Measurements from ENCODE around the gene TSC1. TPM values are rescaled to one million over a fixed set of nuclear protein-coding genes. Genes with fewer than 3 reads are reported as not detected.
A peak's percentile ranks its signal among the peaks of the same experiment; 100 is the strongest.

TSC1 gene
- total RNA-seq, 1 donor from 2014 or later = 50.9 TPM

GRCh38 chr9:132894862-132895835, 49.3 kb downstream of the TSC1 start:
- DNase-seq = no peak
- peaks cover 63% of the 10 kb centered on the region for H3K36me3 ChIP-seq
- no peak for TF ChIP-seq CTCF (IDR thresholded peaks at IDR 0.05)
- intact Hi-C loops (cut with DNase I) = no loop called here
- no peaks in the 10 kb centered on the region for H3K27me3 ChIP-seq (ENCODE audit: low read depth)
- peaks cover 24% of the 10 kb centered on the region for H3K4me1 ChIP-seq
- H3K4me3 ChIP-seq = no peak overlapping the region
- no peaks in the 10 kb centered on the region for H3K9me3 ChIP-seq
- no peak overlapping the region for H3K27ac ChIP-seq
- peak; percentile 69 to 80 for ATAC-seq

- ATAC-seq = peak; percentile 44 to 66
- DNase-seq = no peak
- no peak overlapping the region for H3K4me3 ChIP-seq
- intact Hi-C loops (cut with DNase I) = no loop called here
- H3K27ac ChIP-seq = no peak overlapping the region
- peaks cover 24% of the 10 kb centered on the region for H3K4me1 ChIP-seq
- no peak for TF ChIP-seq CTCF (IDR thresholded peaks at IDR 0.05)
- no peaks in the 10 kb centered on the region for H3K9me3 ChIP-seq
- H3K36me3 ChIP-seq = peaks cover 55% of the 10 kb centered on the region
- H3K27me3 ChIP-seq (ENCODE audit: low read depth) = no peaks in the 10 kb centered on the region
Measured at GRCh38 chr9:132894346-132894745, 50.1 kb downstream of the TSC1 start.

- Histone ChIP-seq H3K27me3 (ENCODE audit: low read depth) (no peaks in the 10 kb centered on the region), H3K27ac (no peak overlapping the region), H3K4me1 (peaks cover 24% of the 10 kb centered on the region), H3K4me3 (no peak overlapping the region), H3K9me3 (no peaks in the 10 kb centered on the region), H3K36me3 (peaks cover 36% of the 10 kb centered on the region)
- DNase-seq (no peak), ATAC-seq (peak; percentile 85)
- TF ChIP-seq CTCF (IDR thresholded peaks at IDR 0.05) = no peak
- intact Hi-C loops (cut with DNase I) = no loop called here
Measured at GRCh38 chr9:132892400-132892799, 52.0 kb downstream of the TSC1 start.

- Histone ChIP-seq H3K4me1 (peaks cover 6% of the 10 kb centered on the region), H3K4me3 (no peak overlapping the region), H3K27ac (no peak overlapping the region), H3K27me3 (ENCODE audit: low read depth) (no peaks in the 10 kb centered on the region), H3K9me3 (no peaks in the 10 kb centered on the region), H3K36me3 (no peaks in the 10 kb centered on the region)
- DNase-seq (no peak), ATAC-seq (no peak)
- TF ChIP-seq CTCF (IDR thresholded peaks at IDR 0.05) = no peak
- intact Hi-C loops (cut with DNase I) = no loop called here
Measured at GRCh38 chr9:132888151-132888550, 56.3 kb downstream of the TSC1 start.

- ATAC-seq (no peak), DNase-seq (no peak)
- Histone ChIP-seq H3K4me3 (no peak overlapping the region), H3K36me3 (no peaks in the 10 kb centered on the region), H3K27me3 (ENCODE audit: low read depth) (no peaks in the 10 kb centered on the region), H3K9me3 (no peaks in the 10 kb centered on the region), H3K27ac (no peak overlapping the region), H3K4me1 (peaks cover 6% of the 10 kb centered on the region)
- no peak for TF ChIP-seq CTCF (IDR thresholded peaks at IDR 0.05)
- intact Hi-C loops (cut with DNase I) = no loop called here
Measured at GRCh38 chr9:132887181-132888120, 57.0 kb downstream of the TSC1 start.
